OCI-LY7 (cell line): Measurements from ENCODE around the gene EFNA3. TPM values are rescaled to one million over a fixed set of nuclear protein-coding genes. Genes with fewer than 3 reads are reported as not detected.

Source experiments
- BruUV-seq: library from RNA; stranded (reverse); fragments of 400-500 nt; replicated peaks from 2 replicates; lab custom pipeline; 2021; lab: Mats Ljungman, UMichigan
- CTCF ChIA-PET: fragments of 300-600 bp; sonication (Branson Sonifier 250); formaldehyde crosslinking; loops from one replicate; lab custom pipeline; 2022; ENCODE audit warnings: antibody characterized with exemption; ENCODE audit not compliant: unreplicated experiment; lab: Charles Lee
- POLR2A ChIA-PET: fragments of 300-600 bp; sonication (Branson Sonifier 250); formaldehyde crosslinking; loops from one replicate; lab custom pipeline; 2022; ENCODE audit warnings: antibody characterized with exemption; lab: Charles Lee
- DNase-seq: peaks from one replicate; pipeline ENCODE4 v3.0.0-alpha.2; 2015; ENCODE audit warnings: low spot score
- H2AFZ ChIP-seq: fragments of 200-600 bp; sonication (generic), shearing (Covaris generic); 2 replicates; pipeline ENCODE4 v1.6.1; 2014; ENCODE audit warnings: mild to moderate bottlenecking, antibody characterized with exemption, low read length, moderate library complexity
- H3K27ac ChIP-seq: fragments of 200-600 bp; sonication (generic); 2 replicates; pipeline ENCODE4 v1.5.1; 2014; ENCODE audit warnings: mixed run types, low read depth, mild to moderate bottlenecking, moderate library complexity, low read length, inconsistent platforms; ENCODE audit not compliant: poor library complexity, severe bottlenecking
- H3K36me3 ChIP-seq: fragments of 200-600 bp; sonication (generic); 2 replicates; pipeline ENCODE4 v1.6.1; 2014; ENCODE audit warnings: mild to moderate bottlenecking, antibody characterized with exemption, low read length, moderate library complexity, mixed read lengths; ENCODE audit not compliant: insufficient read depth
- H3K4me1 ChIP-seq: fragments of 200-600 bp; sonication (generic); 2 replicates; pipeline ENCODE4 v1.5.1; 2014; ENCODE audit warnings: mild to moderate bottlenecking, low read length; ENCODE audit not compliant: insufficient read depth, poor library complexity, severe bottlenecking
- H3K4me2 ChIP-seq: fragments of 200-600 bp; sonication (generic); 2 replicates; pipeline ENCODE4 v1.6.1; 2014; ENCODE audit warnings: mild to moderate bottlenecking, low read length
- H3K4me3 ChIP-seq: fragments of 200-600 bp; sonication (generic); 2 replicates; pipeline ENCODE4 v1.5.1; 2014; ENCODE audit warnings: mild to moderate bottlenecking, low read depth, low read length; ENCODE audit not compliant: poor library complexity, severe bottlenecking
- H3K79me2 ChIP-seq: fragments of 200-600 bp; sonication (generic); 2 replicates; pipeline ENCODE4 v1.6.1; 2016; ENCODE audit warnings: low read depth, mild to moderate bottlenecking, low read length, moderate library complexity, mixed read lengths; ENCODE audit not compliant: insufficient read depth
- H3K9me2 ChIP-seq: fragments of 200-600 bp; sonication (generic); 2 replicates; pipeline ENCODE4 v1.6.1; 2016; ENCODE audit warnings: mild to moderate bottlenecking, low read length, mixed read lengths; ENCODE audit not compliant: insufficient read depth
- H3K9me3 ChIP-seq: fragments of 200-600 bp; sonication (generic); 2 replicates; pipeline ENCODE4 v1.6.1; 2014; ENCODE audit warnings: mild to moderate bottlenecking, mixed run types, low read length, mixed read lengths
- H4K20me1 ChIP-seq: fragments of 200-600 bp; sonication (generic); 2 replicates; pipeline ENCODE4 v1.6.1; 2014; ENCODE audit warnings: mild to moderate bottlenecking, antibody characterized with exemption, low read length, moderate library complexity, mixed read lengths; ENCODE audit not compliant: insufficient read depth
- CTCF ChIP-seq: fragments of 200-600 bp; sonication (generic); conservative IDR thresholded peaks from 2 replicates; pipeline ENCODE4 v1.5.1; 2014; ENCODE audit warnings: mild to moderate bottlenecking, antibody characterized with exemption, low read length, moderate library complexity, mixed read lengths
- EZH2phosphoT487 ChIP-seq: fragments of 200-600 bp; sonication (generic); IDR thresholded peaks from 2 replicates; pipeline ENCODE4 v1.6.1; 2018; ENCODE audit warnings: low read depth, borderline replicate concordance, mild to moderate bottlenecking, mixed run types, antibody characterized with exemption, low read length, moderate library complexity, mixed read lengths
- intact Hi-C: fragments of 100-400 bp; cut with micrococcal nuclease; formaldehyde crosslinking; loops from one replicate; pipeline ENCODE4 v1.10.0; 2022; ENCODE audit not compliant: unreplicated experiment
- small RNA-seq: library from RNA; depleted of rRNA; stranded (forward); fragments of <200 nt; gene quantifications from one replicate; pipeline ENCODE3, GENCODE V24; 2014
- total RNA-seq, 2 experiments: library from RNA; depleted of rRNA in 1 of 2; stranded (reverse); fragments of >200 nt in 1 of 2; shearing (Covaris generic) in 1 of 2; gene quantifications; 2 replicates each; pipeline ENCODE4 v1.2.3, GENCODE V29; 2014 to 2022

EFNA3 gene
- total RNA-seq, 2 experiments from 2014 or later = 6.7 to 10.8 TPM

- TF ChIP-seq EZH2phosphoT487 (no peak), CTCF (0 out of 2 replicates have a peak, but pooled peaks have one; percentile 16)
- no TSS peak for BruUV-seq
- Histone ChIP-seq H4K20me1 (no peaks in the 10 kb centered on the region), H3K9me2 (no peaks in the 10 kb centered on the region), H3K4me2 (peak within 1 kb of the TSS; percentile 91), H3K4me3 (peak within 1 kb of the TSS; percentile 81), H3K4me1 (peaks cover 25% of the 10 kb centered on the region), H2AFZ (peak within 1 kb of the TSS; percentile 65; the same call in 1 of the 2 replicates), H3K36me3 (peaks cover 13% of the 10 kb centered on the region; the same call in 1 of the 2 replicates), H3K27ac (peak within 1 kb of the TSS; percentile 67), H3K9me3 (no peaks in the 10 kb centered on the region), H3K79me2 (peaks cover 7% of the 10 kb centered on the region; the same call in 1 of the 2 replicates)
- intact Hi-C loops = no loop called here
- POLR2A ChIA-PET = interaction anchor here (0.5 to 1.4 kb wide), 2 partner anchors 16 to 1136 kb away, joined by 3 read pairs; no protein-coding TSS in a partner anchor
- peak; percentile 92 for DNase-seq
- CTCF ChIA-PET = no interaction called here
Observed at GRCh38 chr1:155135415-155136028, 56.9 kb downstream of the EFNA3 start, which contains the start of gene SLC50A1. Gene SLC50A1, plus strand, starts transcription at chr1:155135852. Its CDS starts 60 bp downstream, at chr1:155135912.

GRCh38 chr1:155136748-155137147 is 58.1 kb downstream of the EFNA3 start:
- Histone ChIP-seq H3K9me2 (no peaks in the 10 kb centered on the region), H2AFZ (no peak overlapping the region), H3K4me1 (peaks cover 25% of the 10 kb centered on the region), H3K4me3 (peak overlapping the region; percentile 81), H4K20me1 (no peaks in the 10 kb centered on the region), H3K36me3 (peaks cover 13% of the 10 kb centered on the region; the same call in 1 of the 2 replicates), H3K79me2 (peaks cover 7% of the 10 kb centered on the region; the same call in 1 of the 2 replicates), H3K9me3 (no peaks in the 10 kb centered on the region), H3K27ac (peak overlapping the region; percentile 28), H3K4me2 (peak overlapping the region; percentile 91)
- intact Hi-C loops = no loop called here
- peak; percentile 27 for DNase-seq
- TF ChIP-seq EZH2phosphoT487 (no peak), CTCF (no peak)
- POLR2A ChIA-PET = interaction anchor here (0.6 to 1.5 kb wide), 3 partner anchors 32 to 1349 kb away, joined by 3 to 6 read pairs (median 5); partner anchors contain the start of gene KRTCAP2
- BruUV-seq = no TSS peak
- CTCF ChIA-PET = interaction anchor here (0.8 kb wide), 1 partner anchor 46 kb away, joined by 3 read pairs; no protein-coding TSS in a partner anchor

Small RNA genes lying within 50 kb of the gene (small RNA-seq; reads per million reads assigned to genes)
- gene RF00019 = not detected

Other genes starting within 250 kb of the EFNA3 start
- 11.4 and 14.8 TPM in 2 replicates for gene KCNN3, start 208.6 kb upstream of the EFNA3 start, total RNA-seq (2014; rRNA removed; shearing (Covaris generic))
- gene KCNN3, start 208.6 kb upstream of the EFNA3 start, total RNA-seq (2022) = 44.5 and 50.8 TPM in 2 replicates
- 16.3 and 19.1 TPM in 2 replicates for gene PMVK, start 142.1 kb upstream of the EFNA3 start, total RNA-seq (2014; rRNA removed; shearing (Covaris generic))
- gene PMVK, start 142.1 kb upstream of the EFNA3 start, total RNA-seq (2022) = 45.9 and 54.0 TPM in 2 replicates
- 23.8 and 26.6 TPM in 2 replicates for gene PBXIP1, start 122.7 kb upstream of the EFNA3 start, total RNA-seq (2014; rRNA removed; shearing (Covaris generic))
- gene PBXIP1, start 122.7 kb upstream of the EFNA3 start, total RNA-seq (2022) = 37.7 and 39.8 TPM in 2 replicates
- 36.5 and 44.3 TPM in 2 replicates for gene PYGO2, start 117.1 kb upstream of the EFNA3 start, total RNA-seq (2014; rRNA removed; shearing (Covaris generic))
- gene PYGO2, start 117.1 kb upstream of the EFNA3 start, total RNA-seq (2022) = 47.3 and 53.1 TPM in 2 replicates
- 31.4 and 37.6 TPM in 2 replicates for gene SHC1, start 108.1 kb upstream of the EFNA3 start, total RNA-seq (2014; rRNA removed; shearing (Covaris generic))
- 77.4 and 84.0 TPM in 2 replicates for gene SHC1, start 108.1 kb upstream of the EFNA3 start, total RNA-seq (2022)
- gene CKS1B, start 104.2 kb upstream of the EFNA3 start, total RNA-seq (2014; rRNA removed; shearing (Covaris generic)) = 149 and 204 TPM in 2 replicates
- 230 and 260 TPM in 2 replicates for gene CKS1B, start 104.2 kb upstream of the EFNA3 start, total RNA-seq (2022)
- 52.7 and 55.7 TPM in 2 replicates for gene FLAD1, start 95.5 kb upstream of the EFNA3 start, total RNA-seq (2014; rRNA removed; shearing (Covaris generic))
- gene FLAD1, start 95.5 kb upstream of the EFNA3 start, total RNA-seq (2022) = 57.0 and 57.9 TPM in 2 replicates
- 0.95 and 2.3 TPM in 2 replicates for gene LENEP, start 85.3 kb upstream of the EFNA3 start, total RNA-seq (2014; rRNA removed; shearing (Covaris generic))
- 0.78 and 1.5 TPM in 2 replicates for gene LENEP, start 85.3 kb upstream of the EFNA3 start, total RNA-seq (2022)
- gene ZBTB7B, start 76.0 kb upstream of the EFNA3 start, total RNA-seq (2014; rRNA removed; shearing (Covaris generic)) = 14.2 and 16.3 TPM in 2 replicates
- 22.2 and 23.2 TPM in 2 replicates for gene ZBTB7B, start 76.0 kb upstream of the EFNA3 start, total RNA-seq (2022)
- gene DCST2, start 45.1 kb upstream of the EFNA3 start, total RNA-seq (2014; rRNA removed; shearing (Covaris generic)) = 0.85 and 1.7 TPM in 2 replicates
- gene DCST2, start 45.1 kb upstream of the EFNA3 start, total RNA-seq (2022) = 2.0 and 3.9 TPM in 2 replicates
- gene DCST1, start 45.0 kb upstream of the EFNA3 start, total RNA-seq (2014; rRNA removed; shearing (Covaris generic)) = not detected in 2 replicates
- gene DCST1, start 45.0 kb upstream of the EFNA3 start, total RNA-seq (2022) = not detected in 2 replicates
- gene ADAM15, start 27.5 kb upstream of the EFNA3 start, total RNA-seq (2014; rRNA removed; shearing (Covaris generic)) = 14.2 and 19.7 TPM in 2 replicates
- 50.4 and 56.1 TPM in 2 replicates for gene ADAM15, start 27.5 kb upstream of the EFNA3 start, total RNA-seq (2022)
- gene EFNA4, start 15.1 kb upstream of the EFNA3 start, total RNA-seq (2014; rRNA removed; shearing (Covaris generic)) = 10.5 and 11.5 TPM in 2 replicates
- gene EFNA4, start 15.1 kb upstream of the EFNA3 start, total RNA-seq (2022) = 9.0 and 10.1 TPM in 2 replicates
- not detected in 2 replicates for gene EFNA1, start 49.0 kb downstream of the EFNA3 start, total RNA-seq (2014; rRNA removed; shearing (Covaris generic))
- not detected in 2 replicates for gene EFNA1, start 49.0 kb downstream of the EFNA3 start, total RNA-seq (2022)
- gene SLC50A1, start 57.0 kb downstream of the EFNA3 start, total RNA-seq (2014; rRNA removed; shearing (Covaris generic)) = 11.6 and 12.3 TPM in 2 replicates
- 46.1 and 48.0 TPM in 2 replicates for gene SLC50A1, start 57.0 kb downstream of the EFNA3 start, total RNA-seq (2022)
- gene DPM3, start 61.7 kb downstream of the EFNA3 start, total RNA-seq (2014; rRNA removed; shearing (Covaris generic)) = 32.5 and 41.8 TPM in 2 replicates
- 56.2 and 65.9 TPM in 2 replicates for gene DPM3, start 61.7 kb downstream of the EFNA3 start, total RNA-seq (2022)
- 80.5 and 128 TPM in 2 replicates for gene KRTCAP2, start 94.5 kb downstream of the EFNA3 start, total RNA-seq (2014; rRNA removed; shearing (Covaris generic))
- gene KRTCAP2, start 94.5 kb downstream of the EFNA3 start, total RNA-seq (2022) = 141 and 166 TPM in 2 replicates
- 1.3 and 3.1 TPM in 2 replicates for gene TRIM46, start 95.0 kb downstream of the EFNA3 start, total RNA-seq (2014; rRNA removed; shearing (Covaris generic))
- gene TRIM46, start 95.0 kb downstream of the EFNA3 start, total RNA-seq (2022) = 3.9 and 4.5 TPM in 2 replicates
- 6.9 and 11.1 TPM in 2 replicates for gene THBS3, start 129.1 kb downstream of the EFNA3 start, total RNA-seq (2014; rRNA removed; shearing (Covaris generic))
- 28.7 and 37.1 TPM in 2 replicates for gene THBS3, start 129.1 kb downstream of the EFNA3 start, total RNA-seq (2022)
- 67.6 and 70.2 TPM in 2 replicates for gene MTX1, start 129.9 kb downstream of the EFNA3 start, total RNA-seq (2014; rRNA removed; shearing (Covaris generic))
- gene MTX1, start 129.9 kb downstream of the EFNA3 start, total RNA-seq (2022) = 43.9 and 45.7 TPM in 2 replicates
- 6.6 and 9.1 TPM in 2 replicates for gene ENTREP3, start 176.6 kb downstream of the EFNA3 start, total RNA-seq (2014; rRNA removed; shearing (Covaris generic))
- gene ENTREP3, start 176.6 kb downstream of the EFNA3 start, total RNA-seq (2022) = 53.1 and 59.3 TPM in 2 replicates
- 45.4 and 58.3 TPM in 2 replicates for gene SCAMP3, start 183.5 kb downstream of the EFNA3 start, total RNA-seq (2014; rRNA removed; shearing (Covaris generic))
- 66.0 and 74.7 TPM in 2 replicates for gene SCAMP3, start 183.5 kb downstream of the EFNA3 start, total RNA-seq (2022)
- 59.8 and 96.7 TPM in 2 replicates for gene CLK2, start 194.7 kb downstream of the EFNA3 start, total RNA-seq (2014; rRNA removed; shearing (Covaris generic))
- gene CLK2, start 194.7 kb downstream of the EFNA3 start, total RNA-seq (2022) = 107 and 121 TPM in 2 replicates
- gene HCN3, start 198.6 kb downstream of the EFNA3 start, total RNA-seq (2014; rRNA removed; shearing (Covaris generic)) = 4.9 and 6.7 TPM in 2 replicates
- gene HCN3, start 198.6 kb downstream of the EFNA3 start, total RNA-seq (2022) = 19.0 and 19.2 TPM in 2 replicates
- 0.19 TPM in 1 of 2 replicates, not detected in the other for gene PKLR, start 222.6 kb downstream of the EFNA3 start, total RNA-seq (2014; rRNA removed; shearing (Covaris generic))
- 0.18 and 0.51 TPM in 2 replicates for gene PKLR, start 222.6 kb downstream of the EFNA3 start, total RNA-seq (2022)
- 254 and 263 TPM in 2 replicates for gene FDPS, start 230.0 kb downstream of the EFNA3 start, total RNA-seq (2014; rRNA removed; shearing (Covaris generic))
- gene FDPS, start 230.0 kb downstream of the EFNA3 start, total RNA-seq (2022) = 492 and 531 TPM in 2 replicates
- gene RUSC1, start 242.1 kb downstream of the EFNA3 start, total RNA-seq (2014; rRNA removed; shearing (Covaris generic)) = 7.1 and 15.1 TPM in 2 replicates
- gene RUSC1, start 242.1 kb downstream of the EFNA3 start, total RNA-seq (2022) = 20.9 and 25.6 TPM in 2 replicates